Heart right ventricle (tissue), 16 donors: ENCODE measurements around the gene ERBB4. TPM values are rescaled to one million over a fixed set of nuclear protein-coding genes. Genes with fewer than 3 reads are reported as not detected.

Experiments
- ATAC-seq, 8 donors: fragments of 200-7000 bp; cut with Tn5 transposase; one replicate each; pipeline ENCODE4 v1.9.1; 2020; ENCODE audit warnings: mild to moderate bottlenecking in 8 of 8, moderate library complexity in 8 of 8, moderate number of reproducible peaks in 1 of 8
- DNase-seq, 2 donors: peaks; one replicate each; pipeline ENCODE4 v3.0.0-alpha.2; 2020
- H3K27ac ChIP-seq, 10 donors: fragments of 200-600 bp; sonication (generic) in 2 of 10; one replicate each; pipeline versions ENCODE4 v1.5.0 to v1.8.0; 2020 to 2022; ENCODE audit warnings: mild to moderate bottlenecking in 3 of 10
- H3K27me3 ChIP-seq, 7 donors: fragments of 200-600 bp; one replicate each; pipeline ENCODE4 v1.8.0; 2021 to 2022; ENCODE audit warnings: mild to moderate bottlenecking in 2 of 7
- H3K36me3 ChIP-seq, 9 donors: fragments of 200-600 bp; sonication (generic) in 1 of 9; one replicate each; pipeline versions ENCODE4 v1.5.0 to v1.8.0; 2020 to 2022; ENCODE audit warnings: mild to moderate bottlenecking in 2 of 9
- H3K4me1 ChIP-seq, 9 donors: fragments of 200-600 bp; sonication (generic) in 1 of 9; one replicate each; pipeline versions ENCODE4 v1.5.0 to v1.8.0; 2020 to 2022; ENCODE audit warnings: mild to moderate bottlenecking in 4 of 9
- H3K4me3 ChIP-seq, 10 donors: fragments of 200-600 bp; sonication (generic) in 2 of 10; one replicate each; pipeline versions ENCODE4 v1.5.0 to v1.8.0; 2020 to 2022; ENCODE audit warnings: mild to moderate bottlenecking in 7 of 10, moderate library complexity in 2 of 10
- H3K9me3 ChIP-seq, 11 donors: fragments of 200-600 bp in 10 of 11; sonication (generic) in 2 of 11; one replicate each; pipeline versions ENCODE4 v1.5.0 to v1.8.0; 2013 to 2022; ENCODE audit warnings: mild to moderate bottlenecking in 2 of 11, control low read depth in 1 of 11, moderate library complexity in 1 of 11
- WGBS, 2 donors: extraction: QIAGEN DNeasy Blood & Tissue Kit; methylation state at CpG; one replicate each; pipeline ENCODE4 v1.1.7; 2013; ENCODE audit warnings: inconsistent platforms in 1 of 2; 5-methylcytosine and 5-hydroxymethylcytosine counted together
- intact Hi-C, 10 donors: fragments of 100-400 bp; cut with DNase I; formaldehyde crosslinking; loops; one replicate each; pipeline versions ENCODE4 v1.11.1 to v1.14.2; 2022
- polyA plus RNA-seq, 2 donors: library from polyadenylated mRNA; stranded (reverse); fragments of 200-250 nt; gene quantifications; one replicate each; pipeline ENCODE4 v1.2.3, GENCODE V29; 2013
- total RNA-seq, 10 donors: library from RNA; stranded (reverse); fragmentation: NEBNext Ultra II Directional in 3 of 10; extraction: Animal tissue kit (Norgen Biotek cat#: 25700) in 3 of 10; gene quantifications; one replicate each; pipeline versions ENCODE4 v1.2.1 to v1.2.4, GENCODE V29; 2021 to 2023
- TF ChIP-seq, protein P1 (sequence below), 9 donors: fragments of 200-600 bp; sonication (generic) in 2 of 9; IDR thresholded peaks; one replicate each; pipeline versions ENCODE4 v1.5.0 to v1.8.0; 2021 to 2022; ENCODE audit warnings: antibody characterized with exemption in 9 of 9, mild to moderate bottlenecking in 5 of 9, moderate library complexity in 1 of 9
- donor health status: Arrhythmogenic right ventricular cardiomyopathy.
- donor health status: ischemic (EF 13 %, LVEDD 7.1; RV severe dilation, severe dysfunction).
- donor health status: healthy with polysubstance abuse.
- donor health status: DM: no; HTN: yes; CAD: no.
- donor health status: DM: no; HTN: no; CAD: no.
- donor health status: ischemic (EF 25% LVEDD 6.9; RV normal size, moderate dysfunction).
- donor health status: ischemic (EF 25% LVEDD 5.7; RV mildly dilated, moderate dysfunction).
- donor health status: healthy.
- donor health status: DM: yes; HTN: yes; CAD: no.
- donor health status: Ischemic cardiomyopathy.
- donor health status: ischemic (EF 35%, LVEDD 5.7; RV mildly dilated, moderate dysfunction).
- donor health status: nonischemic (EF 11% LVEDD 7.7; RV severe dilation, severe dysfunction).
- donor health status: DM: yes; HTN: yes; CAD: no.
- donor health status: PGD.
- donor health status: ischemic (EF 29% LVEDD 5.4; RV normal size, mild dysfunction).
- donor health status: nonischemic (EF 23%, LVEDD 6.1; RV moderate dilation, normal function).

The ERBB4 gene
- total and polyA plus RNA-seq, 12 donors: 1.2 to 24.6 (median 16.1) TPM

GRCh38 chr2:212005085-212005671, 533.4 kb downstream of the ERBB4 start:
- ATAC-seq: peak in 3 of 8 donors; percentile 55 to 62 (median 56)
- 25 to 30% methylated on average over 6 of the region's 6 CpGs for WGBS, 2 donors
- Histone ChIP-seq H3K4me3 (no peak overlapping the region), H3K27me3 (no peaks in the 10 kb centered on the region), H3K27ac (no peak overlapping the region), H3K9me3 (peaks cover 0 to 3% (median 0%) of the 10 kb centered on the region in 11 donors), H3K4me1 (no peaks in the 10 kb centered on the region), H3K36me3 (no peaks in the 10 kb centered on the region)
- peak; percentile 8 to 9 for DNase-seq
- TF ChIP-seq, protein P1, sequence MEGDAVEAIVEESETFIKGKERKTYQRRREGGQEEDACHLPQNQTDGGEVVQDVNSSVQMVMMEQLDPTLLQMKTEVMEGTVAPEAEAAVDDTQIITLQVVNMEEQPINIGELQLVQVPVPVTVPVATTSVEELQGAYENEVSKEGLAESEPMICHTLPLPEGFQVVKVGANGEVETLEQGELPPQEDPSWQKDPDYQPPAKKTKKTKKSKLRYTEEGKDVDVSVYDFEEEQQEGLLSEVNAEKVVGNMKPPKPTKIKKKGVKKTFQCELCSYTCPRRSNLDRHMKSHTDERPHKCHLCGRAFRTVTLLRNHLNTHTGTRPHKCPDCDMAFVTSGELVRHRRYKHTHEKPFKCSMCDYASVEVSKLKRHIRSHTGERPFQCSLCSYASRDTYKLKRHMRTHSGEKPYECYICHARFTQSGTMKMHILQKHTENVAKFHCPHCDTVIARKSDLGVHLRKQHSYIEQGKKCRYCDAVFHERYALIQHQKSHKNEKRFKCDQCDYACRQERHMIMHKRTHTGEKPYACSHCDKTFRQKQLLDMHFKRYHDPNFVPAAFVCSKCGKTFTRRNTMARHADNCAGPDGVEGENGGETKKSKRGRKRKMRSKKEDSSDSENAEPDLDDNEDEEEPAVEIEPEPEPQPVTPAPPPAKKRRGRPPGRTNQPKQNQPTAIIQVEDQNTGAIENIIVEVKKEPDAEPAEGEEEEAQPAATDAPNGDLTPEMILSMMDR (IDR thresholded peaks at IDR 0.05): peak in 7 of 9 donors; percentile 37 to 59 (median 43)
- intact Hi-C loops: loop anchor here in 1 of 10 donors (10.0 kb wide), 1 partner anchor 530 kb away; the partner anchor contains the start of gene ERBB4

DNA sequence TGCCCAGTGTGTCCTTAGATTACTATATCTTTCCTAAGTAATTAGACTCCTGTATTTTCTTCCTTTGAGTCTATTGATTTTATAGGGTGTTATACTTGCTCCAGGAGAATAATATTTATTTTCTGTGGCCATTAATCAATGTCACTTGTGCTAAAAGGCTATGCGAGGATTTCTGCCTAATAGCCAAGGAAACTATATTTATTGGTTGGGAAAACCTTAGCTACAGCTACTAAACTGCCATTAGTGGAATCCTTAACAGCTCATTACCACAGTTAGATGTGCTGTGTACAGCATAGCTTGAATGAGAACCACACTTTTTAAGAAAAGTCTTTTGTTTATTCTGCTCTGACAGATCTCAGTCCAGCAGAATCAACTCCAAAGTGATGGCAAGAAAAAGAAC, 537.3 kb downstream of the ERBB4 start:
- no peaks in the 10 kb centered on the region for H3K4me1 ChIP-seq
- H3K27ac ChIP-seq: no peak overlapping the region
- H3K27me3 ChIP-seq: no peaks in the 10 kb centered on the region
- no peaks in the 10 kb centered on the region for H3K36me3 ChIP-seq
- no peak for ATAC-seq
- intact Hi-C loops: loop anchor here in 1 of 10 donors (10.0 kb wide), 1 partner anchor 533 kb away; the partner anchor contains the start of gene ERBB4
- H3K4me3 ChIP-seq: no peak overlapping the region
- TF ChIP-seq, protein P1 (IDR thresholded peaks at IDR 0.05): no peak
- no peaks in the 10 kb centered on the region for H3K9me3 ChIP-seq
- DNase-seq: no peak
- 63 to 64% methylated on average over 1 of the region's 1 CpG for WGBS, 2 donors

- H3K27me3 ChIP-seq: no peaks in the 10 kb centered on the region
- ATAC-seq: no peak
- no peaks in the 10 kb centered on the region for H3K4me1 ChIP-seq
- H3K9me3 ChIP-seq: no peaks in the 10 kb centered on the region
- no peaks in the 10 kb centered on the region for H3K36me3 ChIP-seq
- TF ChIP-seq, protein P1 (IDR thresholded peaks at IDR 0.05): no peak
- intact Hi-C loops: loop anchor here in 1 of 10 donors (10.0 kb wide), 1 partner anchor 558 kb away; no protein-coding TSS in a partner anchor
- no peak overlapping the region for H3K4me3 ChIP-seq
- DNase-seq: no peak
- H3K27ac ChIP-seq: no peak overlapping the region
- WGBS, 2 donors: 68 to 74% methylated on average over 4 of the region's 4 CpGs
These were observed 541.7 kb downstream of the ERBB4 start for GRCh38 chr2:211996857-211997256.

- WGBS, 2 donors: 71 to 75% methylated on average over 2 of the region's 2 CpGs
- no peak for DNase-seq
- no peak for ATAC-seq
- H3K27ac ChIP-seq: no peak overlapping the region
- no peaks in the 10 kb centered on the region for H3K36me3 ChIP-seq
- TF ChIP-seq, protein P1 (IDR thresholded peaks at IDR 0.05): no peak
- no peaks in the 10 kb centered on the region for H3K27me3 ChIP-seq
- no peaks in the 10 kb centered on the region for H3K9me3 ChIP-seq
- intact Hi-C loops: loop anchor here in 1 of 10 donors (10.0 kb wide), 1 partner anchor 560 kb away; no protein-coding TSS in a partner anchor
- H3K4me1 ChIP-seq: no peaks in the 10 kb centered on the region
- H3K4me3 ChIP-seq: no peak overlapping the region
These were observed 543.8 kb downstream of the ERBB4 start for GRCh38 chr2:211994806-211995205.
